ENCODE measurements around the gene NAT16.

The NAT16 gene

GRCh38 chr7:101161692-101162471 is 18.2 kb downstream of the NAT16 start:
- peaks cover 5 to 91% of the 10 kb centered on the region in 2 donors for H3K27me3 ChIP-seq
- intact Hi-C loops (cut with DNase I; ENCODE audit: low total_unique reads), result loop anchor here (10.0 kb wide), 1 partner anchor 267 kb away; the partner anchor contains the start of gene ACHE
- peaks cover 33 to 41% (median 36%) of the 10 kb centered on the region in 3 donors for H3K36me3 ChIP-seq
- no peak overlapping the region for H3K27ac ChIP-seq
- H3K9me3 ChIP-seq, result no peaks in the 10 kb centered on the region
- H3K4me1 ChIP-seq, result peaks cover 0 to 40% (median 36%) of the 10 kb centered on the region in 4 donors
- TF ChIP-seq CTCF (IDR thresholded peaks at IDR 0.05), result no peak
- no peak overlapping the region for H3K4me3 ChIP-seq
- no peak for DNase-seq

- H3K27ac ChIP-seq, result no peak overlapping the region
- H3K4me3 ChIP-seq, result no peak overlapping the region
- no peaks in the 10 kb centered on the region for H3K9me3 ChIP-seq
- DNase-seq, result no peak
- TF ChIP-seq CTCF (IDR thresholded peaks at IDR 0.05), result no peak
- peaks cover 0 to 39% (median 33%) of the 10 kb centered on the region in 4 donors for H3K4me1 ChIP-seq
- H3K27me3 ChIP-seq, result peaks cover 5 to 81% of the 10 kb centered on the region in 2 donors
- peaks cover 33 to 42% (median 36%) of the 10 kb centered on the region in 3 donors for H3K36me3 ChIP-seq
- intact Hi-C loops (cut with DNase I; ENCODE audit: low total_unique reads), result loop anchor here (10.0 kb wide), 1 partner anchor 266 kb away; the partner anchor contains the start of gene ACHE
Measured at GRCh38 chr7:101160910-101161309, 19.2 kb downstream of the NAT16 start.

- no peak overlapping the region for H3K4me3 ChIP-seq
- no peak for TF ChIP-seq CTCF (IDR thresholded peaks at IDR 0.05)
- H3K27ac ChIP-seq, result no peak overlapping the region
- intact Hi-C loops (cut with DNase I; ENCODE audit: low total_unique reads), result loop anchor here (10.0 kb wide), 1 partner anchor 265 kb away; the partner anchor contains the start of gene ACHE
- peaks cover 33 to 42% (median 36%) of the 10 kb centered on the region in 3 donors for H3K36me3 ChIP-seq
- DNase-seq, result no peak
- H3K9me3 ChIP-seq, result no peaks in the 10 kb centered on the region
- peaks cover 5 to 72% of the 10 kb centered on the region in 2 donors for H3K27me3 ChIP-seq
- H3K4me1 ChIP-seq, result peaks cover 0 to 36% (median 29%) of the 10 kb centered on the region in 4 donors
Measured at GRCh38 chr7:101159696-101160674, 20.1 kb downstream of the NAT16 start.

- no peak for TF ChIP-seq CTCF (IDR thresholded peaks at IDR 0.05)
- H3K27me3 ChIP-seq, result peaks cover 0 to 43% of the 10 kb centered on the region in 2 donors
- no peak overlapping the region for H3K27ac ChIP-seq
- no peak overlapping the region for H3K4me3 ChIP-seq
- H3K4me1 ChIP-seq, result peaks cover 0 to 18% (median 9%) of the 10 kb centered on the region in 4 donors
- H3K36me3 ChIP-seq, result peaks cover 33 to 42% (median 36%) of the 10 kb centered on the region in 3 donors
- intact Hi-C loops (cut with DNase I; ENCODE audit: low total_unique reads), result no loop called here
- DNase-seq, result no peak
- no peaks in the 10 kb centered on the region for H3K9me3 ChIP-seq
Measured at GRCh38 chr7:101156866-101157589, 23.1 kb downstream of the NAT16 start.

GRCh38 chr7:101156277-101156676 is 23.8 kb downstream of the NAT16 start:
- Histone ChIP-seq H3K4me3 (no peak overlapping the region), H3K36me3 (peaks cover 33 to 42% (median 36%) of the 10 kb centered on the region in 3 donors), H3K27ac (no peak overlapping the region), H3K27me3 (peaks cover 0 to 35% of the 10 kb centered on the region in 2 donors), H3K9me3 (no peaks in the 10 kb centered on the region), H3K4me1 (peaks cover 0 to 18% (median 9%) of the 10 kb centered on the region in 4 donors)
- no peak for TF ChIP-seq CTCF (IDR thresholded peaks at IDR 0.05)
- no peak for DNase-seq
- intact Hi-C loops (cut with DNase I; ENCODE audit: low total_unique reads), result no loop called here
